Neuronal stem cell (in vitro differentiated cells): ENCODE measurements around the gene CDC45.
A peak's percentile ranks its signal among the peaks of the same experiment; 100 is the strongest.

ENCODE experiments used
- DNase-seq: peaks from one replicate; pipeline ENCODE4 v3.0.0-alpha.2; 2013; ENCODE audit warnings: low spot score
- H2AFZ ChIP-seq: one replicate; pipeline ENCODE4 v1.6.1; 2013; ENCODE audit warnings: mild to moderate bottlenecking, low read length, inconsistent platforms
- H2AK5ac ChIP-seq: 2 replicates; pipeline ENCODE4 v1.6.1; 2013; ENCODE audit warnings: low read depth, mild to moderate bottlenecking, inconsistent platforms, low read length, moderate library complexity, mixed read lengths
- H2BK120ac ChIP-seq: 2 replicates; pipeline ENCODE4 v1.6.1; 2013; ENCODE audit warnings: low read depth, mild to moderate bottlenecking, inconsistent platforms, low read length, moderate library complexity, mixed read lengths
- H2BK12ac ChIP-seq: one replicate; pipeline ENCODE4 v1.6.1; 2013; ENCODE audit warnings: low read length, inconsistent platforms
- H2BK15ac ChIP-seq: 2 replicates; pipeline ENCODE4 v1.6.1; 2013; ENCODE audit warnings: mild to moderate bottlenecking, low read length, inconsistent platforms, mixed read lengths
- H2BK5ac ChIP-seq: one replicate; pipeline ENCODE4 v1.6.1; 2013; ENCODE audit warnings: inconsistent platforms, mild to moderate bottlenecking, low read length, moderate library complexity
- H3K14ac ChIP-seq: one replicate; pipeline ENCODE4 v1.6.1; 2013; ENCODE audit warnings: low read length, inconsistent platforms
- H3K18ac ChIP-seq: 2 replicates; pipeline ENCODE4 v1.6.1; 2013; ENCODE audit warnings: low read length, inconsistent platforms
- H3K23ac ChIP-seq: 2 replicates; pipeline ENCODE4 v1.6.1; 2013; ENCODE audit warnings: low read depth, mild to moderate bottlenecking, mixed read lengths, low read length, inconsistent platforms; ENCODE audit not compliant: poor library complexity
- H3K27ac ChIP-seq: replicated peaks from 3 replicates; pipeline ENCODE4 v1.5.1; 2013; ENCODE audit warnings: low read length, inconsistent platforms
- H3K27me3 ChIP-seq, 3 experiments: 2 replicates each; pipeline ENCODE4 v1.6.1; 2013; ENCODE audit warnings: low read length in 3 of 3, mild to moderate bottlenecking in 2 of 3, inconsistent platforms in 1 of 3, low read depth in 1 of 3, mixed read lengths in 1 of 3, moderate library complexity in 1 of 3; ENCODE audit not compliant: control insufficient read depth in 3 of 3, insufficient read depth in 3 of 3
- H3K36me3 ChIP-seq, 2 donors: replicated peaks in 1 of 2; 2 replicates each; pipeline ENCODE4 v1.6.1; 2013; ENCODE audit warnings: low read length in 2 of 2; ENCODE audit not compliant: control insufficient read depth in 2 of 2, insufficient read depth in 2 of 2
- H3K4ac ChIP-seq: 2 replicates; pipeline ENCODE4 v1.6.1; 2013; ENCODE audit warnings: inconsistent platforms, mild to moderate bottlenecking, low read length, moderate library complexity
- H3K4me1 ChIP-seq, 2 donors: 1 replicate in 1 of 2; 2 replicates in 1 of 2; pipeline ENCODE4 v1.6.1; 2013; ENCODE audit warnings: low read length in 2 of 2, low read depth in 1 of 2; ENCODE audit not compliant: control insufficient read depth in 2 of 2, insufficient read depth in 1 of 2
- H3K4me2 ChIP-seq: one replicate; pipeline ENCODE4 v1.6.1; 2013; ENCODE audit warnings: mild to moderate bottlenecking, low read length, inconsistent platforms; ENCODE audit not compliant: insufficient read depth, poor library complexity, severe bottlenecking
- H3K4me3 ChIP-seq, 2 donors: 2 replicates each; pipeline ENCODE4 v1.5.1; 2013; ENCODE audit warnings: low read length in 2 of 2, mild to moderate bottlenecking in 2 of 2, inconsistent platforms in 1 of 2, moderate library complexity in 1 of 2
- H3K79me1 ChIP-seq: one replicate; pipeline ENCODE4 v1.6.1; 2013; ENCODE audit warnings: low read depth, mild to moderate bottlenecking, inconsistent platforms, low read length, moderate library complexity
- H3K9ac ChIP-seq: one replicate; pipeline ENCODE4 v1.6.1; 2013; ENCODE audit warnings: mild to moderate bottlenecking, low read depth, low read length, inconsistent platforms; ENCODE audit not compliant: poor library complexity
- H3K9me3 ChIP-seq, 2 donors: replicated peaks in 1 of 2; 2 replicates each; pipeline versions ENCODE3 to v1.6.1; 2013; ENCODE audit warnings: low read length in 2 of 2, mild to moderate bottlenecking in 2 of 2, inconsistent platforms in 1 of 2, low read depth in 1 of 2, mixed read lengths in 1 of 2, moderate library complexity in 1 of 2; ENCODE audit not compliant: control insufficient read depth in 2 of 2, insufficient read depth in 1 of 2
- H4K8ac ChIP-seq: one replicate; pipeline ENCODE4 v1.6.1; 2013; ENCODE audit warnings: low read depth, mild to moderate bottlenecking, inconsistent platforms, low read length, moderate library complexity
- H4K91ac ChIP-seq: one replicate; pipeline ENCODE4 v1.6.1; 2013; ENCODE audit warnings: low read length, low read depth, mild to moderate bottlenecking, inconsistent platforms; ENCODE audit not compliant: poor library complexity
- WGBS, 2 donors: extraction: QIAGEN DNeasy Blood & Tissue Kit; methylation state at CpG; one replicate each; pipeline ENCODE4 v1.1.7; 2013; ENCODE audit warnings: missing lambda C conversion rate in 2 of 2, mixed read lengths in 1 of 2; ENCODE audit not compliant: insufficient read length in 2 of 2, insufficient replicate concordance in 1 of 2; ENCODE audit errors: extremely low coverage in 2 of 2; 5-methylcytosine and 5-hydroxymethylcytosine counted together

CDC45 gene

DNA sequence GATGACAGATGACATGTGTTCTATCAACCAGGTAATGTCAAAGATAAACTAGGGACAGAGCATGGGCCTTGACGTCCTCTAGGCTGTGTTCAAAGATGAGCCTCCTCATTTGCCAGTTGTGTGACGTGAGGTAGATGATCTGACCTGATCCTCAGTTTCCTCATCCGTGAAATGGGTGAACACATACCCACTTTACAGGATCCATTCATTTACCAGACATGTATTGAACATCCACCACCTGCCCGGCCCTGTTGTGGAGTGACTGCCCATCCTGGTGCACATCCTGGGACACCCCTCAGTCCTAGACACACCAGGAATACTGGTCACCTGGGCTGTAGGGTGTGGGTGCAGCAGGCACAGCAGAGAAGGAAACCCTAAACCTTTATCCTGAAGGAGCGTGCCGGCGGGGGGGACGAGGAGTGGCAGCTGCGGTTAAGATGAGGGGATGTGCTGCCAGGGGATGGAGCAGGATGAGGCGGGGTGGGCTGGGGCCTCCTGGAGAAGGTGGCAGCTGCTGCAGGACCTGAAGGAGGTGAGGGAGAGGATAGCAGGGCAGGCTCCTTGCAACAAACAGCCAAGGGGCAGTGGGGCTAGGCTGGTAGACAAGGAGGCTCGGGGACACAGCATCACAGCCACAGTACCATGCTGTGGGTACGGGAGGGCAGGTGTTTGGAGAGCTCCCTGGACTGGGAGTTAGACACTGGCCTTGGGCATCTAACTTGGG, 36.1 kb downstream of the CDC45 start:
- Histone ChIP-seq H3K79me1 (no peaks in the 10 kb centered on the region), H3K4ac (no peak overlapping the region), H3K36me3 (peaks cover 20 to 87% of the 10 kb centered on the region in 2 donors), H3K9ac (peak overlapping the region; percentile 35), H3K14ac (no peak overlapping the region), H2BK12ac (no peak overlapping the region), H3K4me1 (peaks cover 0 to 7% of the 10 kb centered on the region in 2 donors), H3K27me3 (no peaks in the 10 kb centered on the region), H3K4me3 (no peak overlapping the region), H3K4me2 (no peak overlapping the region), H2BK15ac (peak overlapping the region; percentile 6), H2BK120ac (peak overlapping the region; percentile 17), H3K18ac (no peak overlapping the region), H3K9me3 (peaks cover 0 to 9% of the 10 kb centered on the region in 2 donors), H2BK5ac (no peak overlapping the region), H4K8ac (no peak overlapping the region), H3K27ac (no peak overlapping the region), H3K23ac (peak overlapping the region; percentile 62), H4K91ac (no peak overlapping the region), H2AK5ac (no peak overlapping the region), H2AFZ (no peak overlapping the region)
- no CpG with 5 or more reads among the region's 12 CpGs for WGBS, 2 donors
- DNase-seq: no peak

DNA sequence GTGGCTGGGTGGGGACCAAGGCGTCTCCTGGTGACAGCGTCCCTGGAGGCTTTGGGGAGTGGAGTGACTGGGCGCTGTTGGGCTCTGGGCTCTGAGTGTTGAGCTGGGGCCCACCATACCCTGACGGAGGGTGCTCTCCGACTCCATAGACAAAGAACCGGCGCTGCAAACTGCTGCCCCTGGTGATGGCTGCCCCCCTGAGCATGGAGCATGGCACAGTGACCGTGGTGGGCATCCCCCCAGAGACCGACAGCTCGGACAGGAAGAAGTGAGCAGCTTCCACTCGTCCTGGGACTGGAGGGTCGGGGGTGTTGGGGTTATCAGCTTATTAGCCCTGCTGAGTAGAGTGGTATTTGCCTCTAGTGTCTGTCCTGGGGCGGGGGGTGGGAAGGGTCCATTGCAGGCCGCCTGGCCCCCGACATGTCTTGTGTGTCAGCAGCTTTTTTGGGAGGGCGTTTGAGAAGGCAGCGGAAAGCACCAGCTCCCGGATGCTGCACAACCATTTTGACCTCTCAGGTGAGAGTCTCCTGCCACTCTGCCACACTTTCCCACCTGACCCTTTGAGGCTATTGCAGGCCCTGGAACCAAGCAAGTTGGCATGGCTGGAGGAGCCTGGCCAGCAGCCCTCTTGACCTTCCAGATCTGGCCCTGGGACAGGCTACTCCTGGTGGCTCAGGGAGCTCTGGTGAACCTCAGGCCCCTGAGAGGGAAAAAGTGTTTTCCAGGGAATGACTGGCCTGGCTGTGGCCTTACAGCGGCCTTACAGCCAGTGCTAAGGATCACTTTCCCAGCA, 36.9 kb downstream of the CDC45 start:
- H3K4me3 ChIP-seq: no peak overlapping the region
- H3K4me2 ChIP-seq: no peak overlapping the region
- peak overlapping the region; percentile 62 for H3K23ac ChIP-seq
- H2BK12ac ChIP-seq: no peak overlapping the region
- peaks cover 22 to 85% of the 10 kb centered on the region in 2 donors for H3K36me3 ChIP-seq
- no peak for DNase-seq
- peak overlapping the region; percentile 17 for H2BK120ac ChIP-seq
- H3K14ac ChIP-seq: no peak overlapping the region
- no peak overlapping the region for H3K18ac ChIP-seq
- H4K91ac ChIP-seq: no peak overlapping the region
- H4K8ac ChIP-seq: no peak overlapping the region
- H2AK5ac ChIP-seq: no peak overlapping the region
- H3K27me3 ChIP-seq: no peaks in the 10 kb centered on the region
- peaks cover 0 to 9% of the 10 kb centered on the region in 2 donors for H3K9me3 ChIP-seq
- H3K79me1 ChIP-seq: no peaks in the 10 kb centered on the region
- no peak overlapping the region for H3K9ac ChIP-seq
- H2AFZ ChIP-seq: no peak overlapping the region
- H3K4ac ChIP-seq: no peak overlapping the region
- WGBS, 2 donors: no CpG with 5 or more reads among the region's 19 CpGs
- H2BK5ac ChIP-seq: no peak overlapping the region
- H3K4me1 ChIP-seq: peaks cover 0 to 7% of the 10 kb centered on the region in 2 donors
- no peak overlapping the region for H3K27ac ChIP-seq
- no peak overlapping the region for H2BK15ac ChIP-seq

DNA sequence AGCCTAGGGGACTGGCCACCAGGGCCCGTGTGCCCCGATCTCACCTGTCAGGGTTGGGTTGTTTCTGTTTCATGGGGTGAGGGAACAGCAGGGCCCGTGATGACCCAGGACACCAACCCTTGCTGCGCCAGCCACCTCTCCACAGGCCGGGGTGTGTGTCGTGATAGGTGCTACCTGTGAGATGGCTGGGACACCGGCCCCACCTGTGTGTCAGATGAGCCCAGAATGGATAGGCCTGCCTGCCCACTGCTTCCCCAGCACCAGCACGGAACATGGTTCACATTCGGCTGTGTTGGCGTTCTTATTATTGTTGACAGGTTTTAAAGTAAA, 37.4 kb downstream of the CDC45 start:
- H3K27ac ChIP-seq: no peak overlapping the region
- H4K8ac ChIP-seq: no peak overlapping the region
- no peak overlapping the region for H2BK12ac ChIP-seq
- no peak overlapping the region for H2BK5ac ChIP-seq
- no peak overlapping the region for H2BK120ac ChIP-seq
- no peak overlapping the region for H3K4me2 ChIP-seq
- no peak overlapping the region for H2AK5ac ChIP-seq
- H3K36me3 ChIP-seq: peaks cover 20 to 80% of the 10 kb centered on the region in 2 donors
- H3K27me3 ChIP-seq: peaks cover 0 to 2% (median 0%) of the 10 kb centered on the region in 3 experiments
- H3K14ac ChIP-seq: no peak overlapping the region
- DNase-seq: no peak
- no peaks in the 10 kb centered on the region for H3K79me1 ChIP-seq
- H2AFZ ChIP-seq: no peak overlapping the region
- peaks cover 0 to 9% of the 10 kb centered on the region in 2 donors for H3K9me3 ChIP-seq
- H3K4me3 ChIP-seq: no peak overlapping the region
- peak overlapping the region; percentile 81 for H3K23ac ChIP-seq
- no CpG with 5 or more reads among the region's 10 CpGs for WGBS, 2 donors
- H3K4me1 ChIP-seq: peaks cover under 1 to 7% of the 10 kb centered on the region in 2 donors
- no peak overlapping the region for H3K4ac ChIP-seq
- H3K18ac ChIP-seq: no peak overlapping the region
- H2BK15ac ChIP-seq: no peak overlapping the region
- H4K91ac ChIP-seq: no peak overlapping the region
- H3K9ac ChIP-seq: no peak overlapping the region

DNA sequence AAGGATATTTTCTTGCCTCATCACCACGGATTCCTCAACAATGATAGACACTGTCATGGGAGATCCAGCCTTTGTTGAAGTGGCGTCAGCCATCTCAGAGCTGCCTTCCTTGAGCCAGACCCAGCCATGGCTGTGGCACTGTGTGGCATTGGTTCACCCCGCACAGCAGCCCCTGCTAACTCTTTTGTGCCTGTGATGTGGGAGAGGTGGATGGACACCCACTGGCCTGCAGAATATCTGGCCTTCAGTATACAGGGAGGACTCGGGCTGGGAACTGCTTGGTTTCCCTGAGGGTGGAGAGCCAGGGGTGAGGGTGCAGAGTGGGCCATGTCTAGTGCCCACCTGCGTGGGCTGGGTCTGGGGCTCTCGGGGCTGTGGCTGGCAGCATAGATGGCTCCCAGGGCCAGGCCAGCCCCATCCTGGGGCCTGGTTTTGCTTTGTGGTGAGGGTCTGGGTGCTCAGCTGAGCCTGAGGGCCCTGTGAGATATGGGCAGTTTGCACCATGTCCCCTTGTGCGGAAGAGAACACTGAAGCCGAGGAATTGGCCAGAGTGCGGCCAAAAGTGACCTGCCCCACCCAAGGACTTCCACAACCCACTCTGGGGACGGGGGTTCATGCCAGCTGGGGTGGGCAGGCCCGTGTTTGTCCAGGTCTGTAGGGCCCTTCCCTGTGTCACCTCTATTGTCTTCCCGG, 38.3 kb downstream of the CDC45 start:
- H2AFZ ChIP-seq: no peak overlapping the region
- H4K8ac ChIP-seq: no peak overlapping the region
- peak overlapping the region; percentile 69 for H3K23ac ChIP-seq
- no peak overlapping the region for H2BK15ac ChIP-seq
- H3K4me1 ChIP-seq: peaks cover 7% of the 10 kb centered on the region in 2 donors
- no peak for DNase-seq
- H3K4me2 ChIP-seq: no peak overlapping the region
- H3K79me1 ChIP-seq: no peaks in the 10 kb centered on the region
- H3K27me3 ChIP-seq: peaks cover 0 to 10% (median 2%) of the 10 kb centered on the region in 3 experiments
- no CpG with 5 or more reads among the region's 12 CpGs for WGBS, 2 donors
- H3K14ac ChIP-seq: no peak overlapping the region
- no peak overlapping the region for H3K27ac ChIP-seq
- no peak overlapping the region for H3K9ac ChIP-seq
- no peak overlapping the region for H4K91ac ChIP-seq
- peaks cover 0 to 7% of the 10 kb centered on the region in 2 donors for H3K9me3 ChIP-seq
- no peak overlapping the region for H3K4ac ChIP-seq
- no peak overlapping the region for H2BK12ac ChIP-seq
- H3K4me3 ChIP-seq: no peak overlapping the region
- no peak overlapping the region for H2AK5ac ChIP-seq
- H3K18ac ChIP-seq: peak overlapping the region; percentile 4
- no peak overlapping the region for H2BK5ac ChIP-seq
- H2BK120ac ChIP-seq: no peak overlapping the region
- peaks cover 15 to 71% of the 10 kb centered on the region in 2 donors for H3K36me3 ChIP-seq
